Astrocyte of the cerebellum (primary cell): Measurements from ENCODE around the gene CSNK1A1.
A peak's percentile ranks its signal among the peaks of the same experiment; 100 is the strongest.
"Not testable (repeated sequence)": the region's sequence is repeated elsewhere in the genome, so short reads cannot be mapped to it uniquely, and the experiment has no call there.

ENCODE experiments used
- DNase-seq: peaks from one replicate; pipeline ENCODE4 v3.0.0-alpha.2; 2011; ENCODE audit warnings: low read depth
- H3K4me3 ChIP-seq: 2 replicates; pipeline ENCODE4 v1.5.1; 2011; ENCODE audit warnings: mild to moderate bottlenecking, low read depth, low read length, moderate library complexity
- in situ Hi-C: cut with HindIII; loops from 2 replicates; pipeline ENCODE4 v1.10.0; 2017; ENCODE audit warnings: low sequenced_read_pairs
- TF ChIP-seq, protein P1 (sequence below): IDR thresholded peaks from 2 replicates; pipeline ENCODE4 v1.5.1; 2012; ENCODE audit warnings: low read length, low read depth, moderate library complexity, mild to moderate bottlenecking; ENCODE audit errors: missing control alignments

Gene CSNK1A1

GRCh38 chr5:149540089-149540488 is 11.2 kb downstream of the CSNK1A1 start:
- DNase-seq: no peak
- no peak overlapping the region for H3K4me3 ChIP-seq
- in situ Hi-C loops: no loop called here

GRCh38 chr5:149537374-149537975 is 13.8 kb downstream of the CSNK1A1 start:
- H3K4me3 ChIP-seq: no peak overlapping the region
- DNase-seq: peak; percentile 67
- TF ChIP-seq, protein P1, sequence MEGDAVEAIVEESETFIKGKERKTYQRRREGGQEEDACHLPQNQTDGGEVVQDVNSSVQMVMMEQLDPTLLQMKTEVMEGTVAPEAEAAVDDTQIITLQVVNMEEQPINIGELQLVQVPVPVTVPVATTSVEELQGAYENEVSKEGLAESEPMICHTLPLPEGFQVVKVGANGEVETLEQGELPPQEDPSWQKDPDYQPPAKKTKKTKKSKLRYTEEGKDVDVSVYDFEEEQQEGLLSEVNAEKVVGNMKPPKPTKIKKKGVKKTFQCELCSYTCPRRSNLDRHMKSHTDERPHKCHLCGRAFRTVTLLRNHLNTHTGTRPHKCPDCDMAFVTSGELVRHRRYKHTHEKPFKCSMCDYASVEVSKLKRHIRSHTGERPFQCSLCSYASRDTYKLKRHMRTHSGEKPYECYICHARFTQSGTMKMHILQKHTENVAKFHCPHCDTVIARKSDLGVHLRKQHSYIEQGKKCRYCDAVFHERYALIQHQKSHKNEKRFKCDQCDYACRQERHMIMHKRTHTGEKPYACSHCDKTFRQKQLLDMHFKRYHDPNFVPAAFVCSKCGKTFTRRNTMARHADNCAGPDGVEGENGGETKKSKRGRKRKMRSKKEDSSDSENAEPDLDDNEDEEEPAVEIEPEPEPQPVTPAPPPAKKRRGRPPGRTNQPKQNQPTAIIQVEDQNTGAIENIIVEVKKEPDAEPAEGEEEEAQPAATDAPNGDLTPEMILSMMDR: no peak
- in situ Hi-C loops: no loop called here

More at GRCh38 chr5:149540089-149540488, 11.2 kb downstream of the CSNK1A1 start:
- TF ChIP-seq, protein P1: no peak

GRCh38 chr5:149535787-149536186 is 15.5 kb downstream of the CSNK1A1 start:
- in situ Hi-C loops, DNase-seq, H3K4me3 ChIP-seq: not testable (repeated sequence)

DNA sequence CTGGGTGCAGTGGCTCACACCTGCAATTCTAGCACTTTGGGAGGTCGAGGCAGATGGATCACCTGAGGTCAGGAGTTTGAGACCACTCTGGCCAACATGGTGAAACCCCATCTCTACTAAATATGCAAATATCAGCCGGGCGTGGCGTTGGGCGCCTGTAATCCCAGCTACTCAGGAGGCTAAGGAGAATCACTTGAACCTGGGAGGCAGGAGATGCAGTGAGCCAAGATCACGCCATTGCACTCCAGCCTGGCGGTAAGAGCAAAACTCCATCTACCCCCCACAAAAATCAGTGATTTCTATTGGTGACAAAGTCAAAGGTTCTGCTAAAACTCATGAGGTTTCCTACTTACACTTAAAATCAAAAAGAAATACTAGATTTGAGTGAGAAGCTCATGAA is 18.8 kb downstream of the CSNK1A1 start:
- H3K4me3 ChIP-seq: no peak overlapping the region
- TF ChIP-seq, protein P1: no peak
- in situ Hi-C loops: no loop called here
- no peak for DNase-seq

GRCh38 chr5:149529463-149529862 is 21.8 kb downstream of the CSNK1A1 start:
- no peak overlapping the region for H3K4me3 ChIP-seq
- no peak for DNase-seq
- in situ Hi-C loops: no loop called here
- TF ChIP-seq, protein P1: no peak

GRCh38 chr5:149528281-149529060 is 22.8 kb downstream of the CSNK1A1 start:
- no peak overlapping the region for H3K4me3 ChIP-seq
- in situ Hi-C loops: no loop called here
- TF ChIP-seq, protein P1: no peak
- DNase-seq: no peak
